COLO668 (cell line): ENCODE results near the gene RAP1A.
"Not testable (repeated sequence)": the region's sequence is repeated elsewhere in the genome, so short reads cannot be mapped to it uniquely, and the experiment has no call there.

Experiments used
- DNase-seq: peaks from one replicate; lab custom pipeline; 2025; ENCODE audit not compliant: unreplicated experiment; lab: John Stamatoyannopoulos, UW

The RAP1A gene

DNA sequence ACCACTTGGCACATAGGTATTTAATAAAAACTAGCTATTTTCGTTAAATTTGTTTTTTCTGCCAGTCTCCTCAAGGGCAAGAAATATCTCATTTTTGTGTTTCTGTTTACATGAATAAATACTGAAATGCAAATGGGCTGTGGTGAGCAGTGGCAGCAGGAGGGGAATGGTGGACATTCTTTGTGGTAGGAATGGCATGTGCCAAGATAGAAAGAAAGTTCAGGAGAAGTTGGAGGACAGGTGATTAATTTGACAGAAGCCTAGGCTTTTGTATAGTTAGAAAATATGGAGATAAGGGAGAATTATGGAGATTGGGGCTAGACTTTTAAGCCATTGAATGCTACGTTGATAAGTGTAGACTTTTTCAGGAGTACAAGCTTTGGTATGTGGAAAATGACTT is 8.6 kb downstream of the RAP1A start:
- DNase-seq: no peak

DNA sequence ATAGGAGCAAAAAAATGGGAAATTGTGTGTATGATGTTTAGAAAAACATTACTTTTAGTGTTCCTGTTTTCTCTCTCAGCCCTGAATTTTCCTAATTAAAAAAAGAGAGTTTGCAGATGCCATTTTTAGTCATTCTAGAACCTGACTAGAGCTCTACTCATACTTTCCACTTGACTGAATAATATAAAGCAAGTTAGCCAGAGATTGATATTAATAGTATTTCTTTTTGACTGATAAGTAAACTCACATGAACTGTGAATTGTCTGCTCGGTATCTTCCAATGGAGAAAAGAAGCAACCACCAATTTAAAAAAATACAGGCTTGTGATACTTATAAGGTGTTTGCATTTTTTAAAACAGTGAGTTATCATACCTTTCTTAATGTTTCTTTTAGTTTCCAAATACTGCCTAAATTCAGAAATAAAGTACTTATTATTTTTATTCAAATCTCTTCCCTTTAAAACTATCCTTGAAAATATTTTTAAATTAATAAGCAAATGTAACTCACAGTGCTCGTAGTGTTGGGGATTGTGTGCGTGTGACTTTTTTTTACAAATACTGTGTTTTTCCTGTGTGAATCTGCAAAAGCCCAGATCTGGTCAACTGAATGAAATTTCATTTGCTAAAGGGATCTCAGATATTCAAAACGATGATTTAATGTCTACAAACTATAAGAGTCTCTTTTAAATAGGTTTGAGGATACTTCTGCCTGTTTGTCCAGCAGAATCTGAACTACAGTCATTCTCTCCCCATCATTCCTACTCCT is 9.8 kb downstream of the RAP1A start:
- no peak for DNase-seq

DNA sequence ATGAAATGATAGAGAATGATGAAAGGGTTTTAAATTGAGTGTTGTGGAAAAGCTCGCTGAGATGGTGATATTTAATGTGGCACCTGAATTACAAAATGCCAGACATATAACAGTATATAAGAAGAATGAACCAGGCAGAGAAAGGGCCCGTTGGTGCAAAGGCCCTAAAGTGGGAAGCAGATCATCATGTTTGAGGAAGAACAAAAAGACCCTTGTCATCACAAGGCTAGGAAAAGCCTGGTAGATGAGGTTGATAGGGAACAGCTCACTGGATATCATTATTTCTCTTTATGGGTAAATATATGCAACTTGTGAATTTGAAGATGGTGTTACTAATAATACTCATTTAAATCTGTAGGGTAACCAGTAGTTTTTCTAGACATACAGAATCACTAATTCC is 11.0 kb downstream of the RAP1A start:
- DNase-seq: no peak

DNA sequence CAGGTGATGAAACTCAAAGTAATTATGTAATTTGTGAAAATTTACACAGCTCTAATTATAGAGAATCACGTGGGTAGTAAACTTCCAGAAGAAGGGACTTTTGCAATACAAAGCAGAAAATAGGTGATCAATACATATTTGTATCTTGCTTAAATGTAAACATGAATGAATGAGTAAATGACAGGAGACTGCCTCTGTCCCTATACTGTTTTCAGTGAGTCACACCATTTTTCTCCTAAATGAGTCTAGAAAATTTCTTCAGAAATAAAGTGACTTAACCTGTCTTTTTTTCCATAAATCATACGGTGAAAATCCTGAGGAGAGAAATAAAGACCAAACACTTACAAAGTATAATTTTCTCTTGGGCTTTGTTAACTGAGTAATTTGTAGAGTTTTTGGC is 11.9 kb downstream of the RAP1A start:
- DNase-seq: no peak

GRCh38 chr1:111632771-111633170 is 13.2 kb downstream of the RAP1A start:
- not testable (repeated sequence) for DNase-seq

DNA sequence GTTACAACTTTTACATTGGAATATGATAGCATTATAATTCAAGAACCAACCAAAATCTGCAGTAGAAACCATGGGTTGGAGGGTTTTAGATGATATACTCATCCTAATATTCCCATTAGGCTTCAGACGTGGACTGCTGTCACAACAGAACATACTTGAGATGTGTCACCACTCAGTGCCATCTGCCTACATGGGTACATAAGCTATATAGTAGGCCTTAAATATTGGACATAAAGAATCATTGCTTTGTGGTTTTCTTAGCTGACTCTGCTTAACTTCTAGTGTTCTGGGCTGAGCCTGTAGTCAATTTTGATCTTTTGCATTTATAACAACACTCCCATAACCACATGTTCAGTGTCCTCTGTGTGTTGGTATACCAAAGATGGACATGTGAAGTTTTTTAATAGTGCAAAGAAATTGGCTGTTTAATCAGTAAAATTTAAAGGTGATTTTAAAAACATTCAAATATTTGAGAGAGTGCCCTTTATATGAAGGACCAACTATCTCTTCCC is 14.2 kb downstream of the RAP1A start:
- DNase-seq: no peak

- no peak for DNase-seq
Observed at GRCh38 chr1:111635324-111636009, 15.9 kb downstream of the RAP1A start.

DNA sequence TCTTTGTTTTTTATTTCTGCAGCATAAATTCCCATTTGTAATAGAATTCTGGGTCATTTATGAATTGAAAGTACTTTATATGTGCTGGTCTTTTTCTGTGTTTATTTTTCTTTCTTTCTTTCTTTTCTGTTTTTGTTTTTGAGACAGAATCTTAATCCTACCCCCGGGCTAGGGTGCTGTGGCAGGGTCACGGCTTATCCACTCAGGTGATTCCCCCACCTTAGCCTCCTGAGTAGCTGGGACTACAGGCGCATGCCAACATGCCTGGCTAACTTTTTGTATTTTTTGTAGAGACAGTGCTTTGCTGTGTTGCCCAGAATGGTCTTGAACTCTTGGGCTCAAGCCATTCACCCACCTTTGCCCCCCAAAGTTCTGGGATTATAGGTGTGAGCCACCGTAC is 18.7 kb downstream of the RAP1A start:
- DNase-seq: no peak

GRCh38 chr1:111639602-111640198 is 20.1 kb downstream of the RAP1A start:
- no peak for DNase-seq

DNA sequence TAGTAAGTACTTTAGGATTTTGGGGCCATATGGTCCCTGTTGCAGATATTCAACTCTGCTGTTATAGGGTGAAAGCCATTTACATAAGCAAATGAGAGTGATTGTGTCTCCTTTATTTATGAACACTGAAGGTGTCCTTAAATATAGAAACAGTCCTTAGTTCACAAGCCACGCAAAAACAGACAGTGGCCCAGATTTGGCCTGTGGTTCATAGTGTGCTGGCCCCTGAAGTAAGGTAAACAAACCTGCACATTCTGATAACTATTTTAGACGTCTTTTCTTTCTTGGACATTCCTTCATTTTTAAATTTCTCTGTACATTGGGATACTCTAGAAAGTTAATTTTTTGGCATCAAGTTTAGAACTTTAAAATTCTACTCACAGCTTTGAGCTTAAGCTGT is 23.5 kb downstream of the RAP1A start:
- no peak for DNase-seq

GRCh38 chr1:111643696-111644095 is 24.1 kb downstream of the RAP1A start:
- no peak for DNase-seq

DNA sequence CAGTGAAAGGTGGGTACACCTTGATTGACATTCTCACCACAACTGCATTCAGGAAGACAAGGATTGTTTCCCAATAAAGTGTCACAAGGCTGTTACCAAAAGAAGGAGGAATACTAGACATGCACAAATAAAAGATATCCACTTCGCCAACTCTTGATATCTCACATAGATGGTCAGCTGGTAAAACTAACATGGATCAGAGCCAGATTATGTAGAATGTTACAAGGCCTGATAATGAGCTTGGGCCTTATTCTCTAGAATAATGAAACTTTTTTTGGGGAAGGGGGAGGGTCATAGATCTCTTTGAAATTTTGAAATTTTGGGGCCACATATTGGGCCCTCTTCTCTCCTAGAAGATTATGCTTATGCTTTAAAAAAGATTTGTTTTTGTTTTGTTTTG is 24.9 kb downstream of the RAP1A start:
- no peak for DNase-seq

- no peak for DNase-seq
Observed at GRCh38 chr1:111647736-111648135, 28.1 kb downstream of the RAP1A start.

GRCh38 chr1:111648806-111649205 is 29.2 kb downstream of the RAP1A start:
- DNase-seq: no peak

- DNase-seq: no peak
Observed at GRCh38 chr1:111649227-111649626, 29.6 kb downstream of the RAP1A start.

DNA sequence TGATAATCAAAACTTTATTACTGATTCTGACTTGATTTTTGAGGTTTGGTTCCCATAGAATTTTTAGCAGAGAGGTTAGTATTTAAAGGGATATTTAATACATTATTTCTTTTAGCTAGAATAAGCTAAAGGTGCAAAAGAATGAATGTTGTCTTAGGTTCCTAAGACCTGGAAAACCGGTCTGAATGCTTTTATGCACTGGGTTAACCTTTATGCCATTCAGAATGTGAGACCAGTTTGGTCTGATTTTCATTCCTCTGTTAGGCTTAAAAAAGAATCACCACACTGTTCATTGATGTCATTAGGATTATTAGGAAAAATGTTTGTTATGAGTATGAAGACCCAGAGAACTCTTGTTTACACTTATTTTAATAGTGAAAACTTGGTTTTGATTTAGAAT is 30.1 kb downstream of the RAP1A start:
- DNase-seq: no peak

DNA sequence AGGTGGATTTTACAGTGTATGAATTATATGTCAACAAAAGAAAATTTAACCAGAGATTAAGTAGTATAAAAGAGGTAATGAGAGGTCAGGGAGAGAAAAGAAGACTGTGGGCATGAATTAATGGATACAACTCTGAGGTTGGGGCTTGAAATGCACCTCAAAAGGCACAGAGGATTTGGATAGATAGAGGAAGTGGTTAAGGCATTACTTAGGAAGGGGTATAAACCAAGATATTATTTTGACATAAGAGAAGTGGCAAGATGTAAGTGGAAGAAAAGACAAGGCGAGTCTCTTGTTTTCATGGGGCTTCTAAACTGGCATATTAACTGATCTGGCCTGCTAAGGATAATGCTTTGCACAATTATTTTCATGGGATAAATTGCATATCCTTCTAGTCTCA is 34.1 kb downstream of the RAP1A start:
- DNase-seq: no peak

DNA sequence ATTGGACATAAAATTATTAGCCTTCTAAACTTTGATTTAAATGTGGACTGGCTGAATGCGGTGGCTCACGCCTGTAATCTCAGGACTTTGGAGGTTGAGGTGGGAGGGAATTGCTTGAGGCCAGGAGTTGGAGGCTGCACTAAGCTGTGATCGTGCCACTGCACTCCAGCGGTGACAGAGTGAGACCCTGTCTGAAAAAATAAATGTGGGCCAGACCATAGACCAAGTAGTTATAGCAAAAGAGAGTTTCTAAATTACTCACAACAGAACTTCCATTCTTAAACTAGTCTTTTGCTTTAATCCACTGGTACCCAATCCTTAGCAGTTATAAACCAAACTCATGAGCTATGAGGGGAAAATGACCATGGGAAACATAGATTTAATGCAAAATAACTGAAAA is 35.2 kb downstream of the RAP1A start:
- DNase-seq: no peak

DNA sequence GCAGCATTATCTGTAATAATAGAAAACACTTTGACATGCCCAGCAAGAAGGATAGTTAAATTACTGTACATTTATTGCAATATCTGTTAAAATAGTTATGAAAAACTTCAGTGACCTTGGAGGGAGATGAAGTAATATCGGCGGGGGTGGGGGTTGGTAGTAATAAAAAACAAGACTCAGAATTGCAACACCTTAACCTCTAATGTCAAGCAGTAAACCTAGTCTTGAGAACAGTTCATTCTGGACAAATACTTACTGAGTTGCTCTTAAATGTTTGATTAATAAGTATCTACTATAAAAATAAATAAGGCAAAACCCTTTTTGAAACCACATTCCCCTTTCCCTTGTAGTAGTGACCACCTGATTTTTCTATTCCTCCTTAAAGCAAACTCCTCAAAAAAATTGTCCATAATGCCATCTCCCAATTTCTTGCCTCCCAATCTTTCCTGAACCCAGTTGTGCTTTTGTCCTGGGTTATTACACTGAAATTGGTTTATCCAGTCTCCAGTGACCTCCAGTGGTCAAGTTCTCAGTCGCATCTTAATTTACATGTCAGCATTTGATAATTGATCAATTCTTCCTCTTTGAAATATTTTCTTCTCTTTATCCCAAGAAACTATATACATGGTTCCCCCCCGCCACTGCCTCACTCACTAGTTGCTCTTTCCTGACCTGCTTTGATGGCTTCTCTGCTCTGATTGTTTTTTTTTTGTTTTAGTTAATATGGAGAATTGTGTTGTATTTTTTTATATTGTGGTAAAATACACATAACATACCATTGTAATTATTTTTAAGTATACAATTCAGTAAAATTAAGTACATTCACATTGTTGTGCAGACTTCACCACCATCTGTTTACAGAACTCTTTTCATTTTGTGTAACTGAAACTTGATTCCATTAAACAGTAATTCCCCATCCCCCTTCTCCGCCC is 36.8 kb downstream of the RAP1A start:
- DNase-seq: no peak

DNA sequence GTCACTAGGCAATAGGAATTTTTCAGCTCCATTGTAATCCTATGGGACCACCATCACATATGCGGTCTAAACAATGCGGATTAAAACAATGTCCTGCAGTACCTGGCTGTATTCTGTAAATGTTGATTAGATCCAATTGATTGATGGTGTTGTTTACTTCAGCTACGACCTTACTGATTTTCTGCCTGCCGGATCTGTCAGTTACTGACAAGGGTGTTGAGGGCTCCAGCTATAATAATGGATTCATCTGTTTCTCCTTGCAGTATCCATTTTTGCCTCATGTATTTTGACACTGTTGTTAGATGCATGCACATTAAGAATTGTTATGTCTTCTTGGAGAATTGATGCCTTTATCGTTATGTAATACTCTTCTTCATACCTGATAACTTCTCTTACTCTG is 39.0 kb downstream of the RAP1A start:
- no peak for DNase-seq
